ENCODE results near the gene TRIM66.

Gene TRIM66

DNA sequence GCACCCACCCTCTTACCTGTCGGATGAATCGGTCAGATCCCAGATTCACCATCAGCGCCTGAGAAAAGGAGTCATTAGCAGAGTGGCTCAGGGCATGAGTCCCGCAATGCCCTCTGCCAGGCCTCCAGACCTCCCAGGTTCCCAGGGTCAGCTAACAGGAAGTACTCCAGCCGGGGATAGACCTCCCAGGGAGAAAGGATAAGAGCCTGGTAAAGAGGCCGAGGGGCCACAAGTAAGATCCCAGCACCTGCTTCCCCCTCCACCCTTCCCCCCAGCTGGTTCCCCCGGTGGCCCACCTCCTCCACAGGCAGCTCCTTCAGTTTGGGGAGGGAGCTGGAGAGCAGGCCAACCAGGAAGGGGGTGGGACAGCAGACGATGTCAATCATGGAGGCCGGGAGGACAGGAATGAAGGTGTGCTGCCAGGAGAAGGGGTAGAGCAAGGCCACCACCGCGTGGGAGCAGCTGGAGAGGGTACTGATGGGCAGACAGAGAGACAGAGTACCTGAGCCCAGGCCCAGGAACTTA, 16.5 kb upstream of the TRIM66 start:
- Histone ChIP-seq H3K27me3 (ENCODE audit: insufficient read depth, low read length, poor library complexity) (no peaks in the 10 kb centered on the region), H3K27ac (ENCODE audit: low read length) (no peak overlapping the region), H3K79me2 (ENCODE audit: insufficient read depth, low read length) (peaks cover 2% of the 10 kb centered on the region; the same call in 1 of the 2 replicates), H2AFZ (ENCODE audit: low read depth, low read length) (no peak overlapping the region), H3K4me3 (ENCODE audit: low read depth in 1 of 2, low read length in 2 of 2) (no peak overlapping the region), H3K4me1 (ENCODE audit: insufficient read depth, low read length) (no peaks in the 10 kb centered on the region), H3K9ac (ENCODE audit: low read depth, low read length) (no peak overlapping the region), H3K9me3 (ENCODE audit: insufficient read depth, low read length, severe bottlenecking) (no peaks in the 10 kb centered on the region), H3K4me2 (ENCODE audit: insufficient read depth, low read length) (no peak overlapping the region), H4K20me1 (ENCODE audit: insufficient read depth, low read length) (peaks cover 10% of the 10 kb centered on the region; the same call in 1 of the 2 replicates), H3K36me3 (ENCODE audit: insufficient read depth, low read length) (no peaks in the 10 kb centered on the region)
- DNase-seq = no peak
- no peak for TF ChIP-seq EZH2 (IDR thresholded peaks at IDR 0.05; ENCODE audit: borderline replicate concordance, low read depth, low read length, severe bottlenecking)
- TF ChIP-seq, protein P1, sequence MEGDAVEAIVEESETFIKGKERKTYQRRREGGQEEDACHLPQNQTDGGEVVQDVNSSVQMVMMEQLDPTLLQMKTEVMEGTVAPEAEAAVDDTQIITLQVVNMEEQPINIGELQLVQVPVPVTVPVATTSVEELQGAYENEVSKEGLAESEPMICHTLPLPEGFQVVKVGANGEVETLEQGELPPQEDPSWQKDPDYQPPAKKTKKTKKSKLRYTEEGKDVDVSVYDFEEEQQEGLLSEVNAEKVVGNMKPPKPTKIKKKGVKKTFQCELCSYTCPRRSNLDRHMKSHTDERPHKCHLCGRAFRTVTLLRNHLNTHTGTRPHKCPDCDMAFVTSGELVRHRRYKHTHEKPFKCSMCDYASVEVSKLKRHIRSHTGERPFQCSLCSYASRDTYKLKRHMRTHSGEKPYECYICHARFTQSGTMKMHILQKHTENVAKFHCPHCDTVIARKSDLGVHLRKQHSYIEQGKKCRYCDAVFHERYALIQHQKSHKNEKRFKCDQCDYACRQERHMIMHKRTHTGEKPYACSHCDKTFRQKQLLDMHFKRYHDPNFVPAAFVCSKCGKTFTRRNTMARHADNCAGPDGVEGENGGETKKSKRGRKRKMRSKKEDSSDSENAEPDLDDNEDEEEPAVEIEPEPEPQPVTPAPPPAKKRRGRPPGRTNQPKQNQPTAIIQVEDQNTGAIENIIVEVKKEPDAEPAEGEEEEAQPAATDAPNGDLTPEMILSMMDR (IDR thresholded peaks at IDR 0.05; ENCODE audit: borderline replicate concordance, extremely low read depth, low read length, poor library complexity, severe bottlenecking) = no peak
- no peak for ATAC-seq (ENCODE audit: insufficient read depth, low read depth)

DNA sequence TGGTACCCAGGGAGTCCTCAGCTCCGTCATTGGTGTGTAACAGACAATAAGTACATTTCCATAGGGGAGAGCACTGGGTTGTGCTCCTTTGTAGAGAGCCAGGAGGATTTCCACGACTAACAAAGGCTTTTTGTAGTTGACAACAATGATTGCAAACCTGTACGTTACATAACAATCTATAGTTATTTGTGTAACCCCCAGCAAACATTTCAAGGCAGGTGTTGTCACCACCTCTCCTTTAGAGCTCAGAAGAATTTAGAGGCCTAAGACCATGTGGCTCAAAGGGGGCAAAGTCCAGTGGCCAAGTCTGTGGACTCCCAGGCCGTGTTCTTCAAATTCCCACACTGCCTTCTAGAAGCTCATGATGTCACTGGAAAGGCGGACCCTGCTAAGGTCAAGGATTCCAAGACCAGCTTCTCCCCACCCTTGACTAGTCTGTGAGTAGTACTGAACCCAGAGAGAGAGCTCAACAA, 15.9 kb upstream of the TRIM66 start:
- H4K20me1 ChIP-seq (ENCODE audit: insufficient read depth, low read length) = peaks cover 10% of the 10 kb centered on the region; the same call in 1 of the 2 replicates

DNA sequence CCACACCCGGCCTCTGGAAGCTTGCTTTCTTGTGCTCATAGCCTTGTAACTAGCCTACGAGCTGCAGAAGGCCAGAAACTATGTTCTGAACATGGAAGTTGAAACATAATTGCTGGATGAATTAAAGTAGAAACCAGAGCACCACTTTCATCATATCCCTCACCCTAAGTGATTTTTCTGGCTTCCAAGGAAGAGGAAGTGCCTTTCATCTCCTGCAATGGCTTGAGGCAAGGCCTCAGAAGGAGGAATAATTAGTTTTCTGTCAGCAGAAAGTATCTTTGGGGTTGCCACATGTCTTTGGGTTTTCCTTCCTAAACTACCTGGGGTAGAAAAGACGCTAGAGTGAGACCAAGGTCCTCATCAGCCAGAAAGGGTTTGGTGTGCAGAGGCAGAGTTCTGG, 14.6 kb upstream of the TRIM66 start:
- Histone ChIP-seq H3K27me3 (ENCODE audit: insufficient read depth, low read length, poor library complexity) (no peaks in the 10 kb centered on the region), H3K4me1 (ENCODE audit: insufficient read depth, low read length) (no peaks in the 10 kb centered on the region), H3K4me2 (ENCODE audit: insufficient read depth, low read length) (no peak overlapping the region), H2AFZ (ENCODE audit: low read depth, low read length) (no peak overlapping the region), H4K20me1 (ENCODE audit: insufficient read depth, low read length) (peaks cover 5% of the 10 kb centered on the region; the same call in 1 of the 2 replicates), H3K4me3 (ENCODE audit: low read depth in 1 of 2, low read length in 2 of 2) (no peak overlapping the region), H3K9ac (ENCODE audit: low read depth, low read length) (no peak overlapping the region), H3K27ac (ENCODE audit: low read length) (no peak overlapping the region), H3K79me2 (ENCODE audit: insufficient read depth, low read length) (peaks cover 12% of the 10 kb centered on the region; the same call in 1 of the 2 replicates), H3K36me3 (ENCODE audit: insufficient read depth, low read length) (0 out of 2 replicates have a peak, but pooled peaks cover 4% of the 10 kb centered on the region), H3K9me3 (ENCODE audit: insufficient read depth, low read length, severe bottlenecking) (no peaks in the 10 kb centered on the region)
- no peak for TF ChIP-seq EZH2 (IDR thresholded peaks at IDR 0.05; ENCODE audit: borderline replicate concordance, low read depth, low read length, severe bottlenecking)
- TF ChIP-seq, protein P1 (IDR thresholded peaks at IDR 0.05; ENCODE audit: borderline replicate concordance, extremely low read depth, low read length, poor library complexity, severe bottlenecking) = no peak
- DNase-seq = no peak
- no peak for ATAC-seq (ENCODE audit: insufficient read depth, low read depth)

More for the DNA sequence above, 15.9 kb upstream of the TRIM66 start:
- Histone ChIP-seq H3K4me2 (ENCODE audit: insufficient read depth, low read length) (no peak overlapping the region), H3K79me2 (ENCODE audit: insufficient read depth, low read length) (peaks cover 3% of the 10 kb centered on the region; the same call in 1 of the 2 replicates), H3K27me3 (ENCODE audit: insufficient read depth, low read length, poor library complexity) (no peaks in the 10 kb centered on the region), H3K4me3 (ENCODE audit: low read depth in 1 of 2, low read length in 2 of 2) (no peak overlapping the region), H3K27ac (ENCODE audit: low read length) (no peak overlapping the region), H3K9me3 (ENCODE audit: insufficient read depth, low read length, severe bottlenecking) (no peaks in the 10 kb centered on the region), H3K4me1 (ENCODE audit: insufficient read depth, low read length) (no peaks in the 10 kb centered on the region), H3K36me3 (ENCODE audit: insufficient read depth, low read length) (no peaks in the 10 kb centered on the region), H2AFZ (ENCODE audit: low read depth, low read length) (no peak overlapping the region), H3K9ac (ENCODE audit: low read depth, low read length) (no peak overlapping the region)
- ATAC-seq (ENCODE audit: insufficient read depth, low read depth) (no peak), DNase-seq (no peak)
- TF ChIP-seq EZH2 (IDR thresholded peaks at IDR 0.05; ENCODE audit: borderline replicate concordance, low read depth, low read length, severe bottlenecking) = no peak
- TF ChIP-seq, protein P1 (IDR thresholded peaks at IDR 0.05; ENCODE audit: borderline replicate concordance, extremely low read depth, low read length, poor library complexity, severe bottlenecking) = no peak
